22Rv1 (cell line): ENCODE measurements around the gene LRRC49.

Experiments
- ZFX ChIP-seq: fragments of 450-650 bp; IDR thresholded peaks from 2 replicates; pipeline ENCODE4 v1.6.1; 2017; ENCODE audit warnings: antibody characterized with exemption, borderline replicate concordance
- TF ChIP-seq, protein P1 (sequence below): fragments of 450-650 bp; IDR thresholded peaks from 2 replicates; pipeline ENCODE4 v1.5.1; 2017; ENCODE audit warnings: mild to moderate bottlenecking

DNA sequence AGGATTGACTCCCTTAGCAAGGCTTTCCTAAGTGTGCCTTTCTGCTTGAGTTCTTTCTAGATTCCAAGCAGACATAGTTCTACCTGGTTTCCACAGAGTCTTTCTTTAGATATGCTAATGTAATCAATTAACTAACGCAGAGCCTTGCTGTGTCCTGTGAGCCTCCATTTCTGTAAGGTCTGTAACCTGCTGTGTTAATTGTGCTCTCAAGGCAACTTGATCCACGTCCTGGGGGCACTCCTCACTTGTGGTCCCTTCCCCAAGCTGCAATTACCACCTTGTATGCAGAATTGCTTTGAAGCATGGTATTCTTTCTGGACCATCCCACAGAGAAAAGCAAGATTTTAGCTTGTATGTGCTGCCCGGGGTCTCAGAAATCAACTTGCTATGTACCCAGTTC, 193.2 kb downstream of the LRRC49 start:
- TF ChIP-seq, protein P1, sequence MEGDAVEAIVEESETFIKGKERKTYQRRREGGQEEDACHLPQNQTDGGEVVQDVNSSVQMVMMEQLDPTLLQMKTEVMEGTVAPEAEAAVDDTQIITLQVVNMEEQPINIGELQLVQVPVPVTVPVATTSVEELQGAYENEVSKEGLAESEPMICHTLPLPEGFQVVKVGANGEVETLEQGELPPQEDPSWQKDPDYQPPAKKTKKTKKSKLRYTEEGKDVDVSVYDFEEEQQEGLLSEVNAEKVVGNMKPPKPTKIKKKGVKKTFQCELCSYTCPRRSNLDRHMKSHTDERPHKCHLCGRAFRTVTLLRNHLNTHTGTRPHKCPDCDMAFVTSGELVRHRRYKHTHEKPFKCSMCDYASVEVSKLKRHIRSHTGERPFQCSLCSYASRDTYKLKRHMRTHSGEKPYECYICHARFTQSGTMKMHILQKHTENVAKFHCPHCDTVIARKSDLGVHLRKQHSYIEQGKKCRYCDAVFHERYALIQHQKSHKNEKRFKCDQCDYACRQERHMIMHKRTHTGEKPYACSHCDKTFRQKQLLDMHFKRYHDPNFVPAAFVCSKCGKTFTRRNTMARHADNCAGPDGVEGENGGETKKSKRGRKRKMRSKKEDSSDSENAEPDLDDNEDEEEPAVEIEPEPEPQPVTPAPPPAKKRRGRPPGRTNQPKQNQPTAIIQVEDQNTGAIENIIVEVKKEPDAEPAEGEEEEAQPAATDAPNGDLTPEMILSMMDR: no peak
- no peak for TF ChIP-seq ZFX
